ENCODE results near the gene SLC12A9.

The SLC12A9 gene

DNA sequence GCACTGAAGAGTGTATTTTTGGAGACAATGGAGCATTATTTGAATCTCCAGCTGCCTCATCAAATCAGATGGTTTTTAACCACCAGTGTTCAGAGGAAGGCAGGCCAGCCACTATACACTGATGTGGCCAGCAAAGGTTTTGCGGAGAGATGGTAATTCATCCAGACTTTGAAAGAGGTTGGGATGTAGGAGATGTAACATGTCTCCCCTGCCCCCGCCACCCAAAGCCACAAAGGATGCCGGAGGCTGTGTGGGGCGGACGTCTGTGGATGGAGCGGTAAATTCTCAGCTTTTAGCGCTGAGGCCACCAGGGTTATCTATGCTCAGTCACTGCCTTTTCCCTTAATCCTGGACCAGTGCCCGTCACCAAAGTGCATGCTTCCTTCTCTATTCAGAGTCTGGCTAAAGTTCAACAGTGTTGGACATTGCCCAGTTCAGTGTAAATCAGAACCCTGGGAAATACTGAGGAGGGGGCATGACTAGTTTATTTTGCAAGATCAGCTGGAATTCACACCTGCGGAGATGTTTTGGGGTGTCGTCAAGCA lies 11.0 kb downstream of the SLC12A9 start:
- DNase-seq (ENCODE audit: low spot score), result no peak

DNA sequence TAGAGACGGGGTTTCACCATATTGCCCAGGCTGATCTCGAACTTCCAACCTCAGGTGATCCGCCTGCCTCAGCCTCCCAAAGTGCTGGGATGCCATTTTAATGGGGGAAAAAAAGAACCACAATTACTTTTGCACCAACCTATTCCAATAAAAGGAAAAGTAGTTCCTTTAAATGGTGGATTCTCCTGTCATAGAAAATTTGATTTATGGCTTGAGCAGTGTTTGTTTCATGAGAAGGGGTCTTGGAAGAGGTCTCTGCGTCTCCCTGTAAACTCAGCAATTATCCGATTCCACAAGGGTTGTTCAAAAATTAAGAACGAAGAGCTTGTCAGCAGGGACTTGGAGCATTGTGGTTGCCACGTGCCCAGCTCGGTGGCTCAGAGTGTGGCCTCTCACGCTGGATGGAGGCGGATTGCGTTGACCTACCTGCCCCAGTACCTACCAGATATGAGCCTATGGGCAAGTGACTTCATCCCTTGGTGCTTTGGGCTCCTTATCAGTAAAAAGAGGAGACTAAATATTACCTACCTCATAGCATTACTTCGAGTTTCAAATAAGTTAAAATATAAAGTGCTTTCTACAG lies 11.8 kb downstream of the SLC12A9 start:
- DNase-seq (ENCODE audit: low spot score), result no peak

DNA sequence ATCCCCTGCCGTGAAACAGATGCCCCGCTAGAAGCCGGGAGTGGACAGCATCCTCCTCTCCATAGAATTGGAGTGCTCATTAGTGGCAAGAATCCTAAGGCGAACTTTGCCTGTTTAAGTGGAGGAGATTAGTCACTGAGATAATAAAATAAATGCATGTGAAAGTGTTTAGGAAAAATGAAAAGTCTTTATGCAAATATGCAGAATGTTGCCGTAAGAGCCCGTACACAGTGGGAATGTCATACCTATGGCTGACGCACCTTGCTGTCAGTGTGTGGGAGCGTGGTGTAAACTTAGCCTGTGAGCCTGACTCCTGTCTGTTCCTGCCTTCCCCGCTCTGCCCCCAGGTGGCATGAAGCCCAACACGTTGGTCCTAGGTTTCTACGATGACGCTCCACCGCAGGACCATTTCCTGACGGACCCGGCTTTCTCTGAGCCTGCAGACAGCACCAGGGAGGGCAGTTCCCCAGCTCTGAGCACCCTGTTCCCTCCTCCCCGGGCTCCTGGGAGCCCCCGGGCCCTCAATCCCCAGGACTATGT lies 12.9 kb downstream of the SLC12A9 start:
- no peak for DNase-seq (ENCODE audit: low spot score)

DNA sequence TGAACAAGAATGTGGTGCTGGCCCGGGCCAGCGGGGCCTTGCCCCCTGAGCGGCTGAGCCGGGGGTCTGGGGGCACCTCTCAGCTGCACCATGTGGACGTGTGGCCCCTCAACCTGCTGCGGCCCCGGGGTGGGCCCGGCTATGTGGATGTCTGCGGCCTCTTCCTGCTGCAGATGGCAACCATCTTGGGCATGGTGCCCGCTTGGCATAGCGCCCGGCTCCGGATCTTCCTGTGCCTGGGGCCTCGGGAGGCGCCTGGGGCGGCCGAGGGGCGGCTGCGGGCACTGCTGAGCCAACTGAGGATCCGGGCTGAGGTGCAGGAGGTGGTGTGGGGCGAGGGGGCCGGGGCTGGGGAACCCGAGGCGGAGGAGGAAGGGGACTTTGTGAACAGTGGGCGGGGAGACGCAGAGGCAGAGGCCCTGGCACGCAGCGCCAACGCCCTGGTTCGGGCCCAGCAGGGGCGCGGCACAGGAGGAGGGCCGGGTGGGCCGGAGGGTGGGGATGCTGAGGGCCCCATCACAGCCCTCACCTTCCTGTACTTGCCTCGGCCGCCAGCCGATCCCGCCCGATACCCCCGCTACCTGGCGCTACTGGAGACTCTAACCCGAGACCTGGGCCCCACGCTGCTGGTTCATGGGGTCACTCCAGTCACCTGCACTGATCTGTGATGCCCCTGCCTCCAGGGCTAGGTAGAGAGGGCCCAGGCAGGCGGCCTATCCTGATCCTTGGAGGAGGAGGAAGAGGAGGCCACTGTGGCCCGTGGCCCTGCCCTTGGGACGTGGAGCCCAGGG lies 13.6 kb downstream of the SLC12A9 start:
- no peak for DNase-seq (ENCODE audit: low spot score)

DNA sequence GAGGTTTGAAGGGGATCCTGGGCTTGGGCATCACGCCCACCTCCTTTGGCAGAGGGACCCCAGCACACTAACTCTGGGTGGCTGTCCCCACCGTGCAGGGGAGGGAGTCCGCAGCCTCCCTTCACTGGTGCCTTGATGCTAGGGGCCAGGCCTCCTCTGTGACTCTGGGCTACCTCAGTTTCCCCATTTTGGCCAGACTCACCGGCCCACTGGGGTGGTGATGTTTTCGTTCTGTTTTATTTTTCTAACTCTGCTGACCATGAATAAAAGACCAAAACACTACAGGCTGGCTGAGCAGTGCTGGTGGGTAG lies 14.2 kb downstream of the SLC12A9 start:
- DNase-seq (ENCODE audit: low spot score), result no peak

DNA sequence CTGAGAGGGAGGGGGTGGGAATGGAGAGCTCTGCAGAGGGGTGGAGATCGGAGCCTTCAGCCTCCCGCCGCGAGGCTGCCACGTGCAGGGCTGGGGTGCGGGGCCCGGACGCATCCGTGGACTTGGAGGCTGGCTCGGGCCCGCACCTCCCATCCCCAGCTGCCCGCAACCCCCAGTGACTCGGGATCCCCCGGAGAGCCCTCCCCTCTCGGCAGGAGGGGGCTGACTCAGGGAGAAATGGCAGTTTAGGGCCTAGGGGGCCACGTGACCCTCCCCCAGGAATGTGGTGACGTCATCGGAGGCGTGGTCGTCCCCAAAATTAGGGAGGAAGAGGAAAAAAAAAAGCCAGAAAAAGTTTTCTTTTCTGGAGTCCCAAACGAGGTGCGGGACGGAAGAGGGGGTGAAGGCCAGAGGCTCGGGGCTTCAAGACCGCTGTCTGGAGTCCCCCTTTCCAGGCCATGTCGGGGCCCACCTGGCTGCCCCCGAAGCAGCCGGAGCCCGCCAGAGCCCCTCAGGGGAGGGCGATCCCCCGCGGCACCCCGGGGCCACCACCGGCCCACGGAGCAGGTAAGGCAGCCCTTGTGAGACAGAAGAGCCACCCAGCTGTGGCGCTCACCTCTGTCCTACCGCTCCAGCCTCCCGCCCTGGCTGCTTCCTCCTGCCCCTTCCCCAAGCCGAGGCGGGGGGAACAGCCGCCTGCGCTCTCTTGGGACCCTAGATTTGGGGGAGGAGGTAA lies 14.7 kb downstream of the SLC12A9 start, which contains the start of gene TRIP6:
TSS of gene TRIP6 (plus strand) at position 348 of the 736 bp plus-strand sequence. CDS start at position 459, 111 bp downstream.
- peak; percentile 99 for DNase-seq (ENCODE audit: low spot score)

DNA sequence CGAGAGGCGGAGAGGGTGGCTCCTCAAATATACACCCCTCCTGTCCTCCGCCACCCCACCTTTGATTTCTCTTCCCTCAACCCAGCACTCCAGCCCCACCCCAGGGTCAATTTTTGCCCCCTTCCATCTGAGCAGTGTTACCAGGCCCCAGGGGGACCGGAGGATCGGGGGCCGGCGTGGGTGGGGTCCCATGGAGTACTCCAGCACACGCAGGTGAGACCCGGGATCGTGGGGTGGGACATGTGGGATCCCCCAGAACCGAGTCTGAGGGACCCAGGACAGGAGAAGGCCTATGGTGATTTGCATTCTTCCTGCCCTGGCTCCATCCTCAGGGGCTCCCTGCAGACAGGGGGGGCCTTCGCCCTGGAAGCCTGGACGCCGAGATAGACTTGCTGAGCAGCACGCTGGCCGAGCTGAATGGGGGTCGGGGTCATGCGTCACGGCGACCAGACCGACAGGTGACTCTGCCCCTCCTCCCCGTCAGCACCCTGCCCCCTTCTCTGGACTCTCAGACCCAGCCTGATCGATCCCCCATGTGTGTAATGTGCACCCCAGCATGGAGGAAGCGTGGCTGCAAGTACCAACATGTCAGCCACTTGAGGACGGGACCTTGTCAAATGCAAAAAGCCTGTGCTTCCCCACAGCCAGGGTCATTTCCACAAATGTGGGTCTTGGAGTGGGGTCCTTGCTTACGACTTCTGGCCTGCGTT lies 15.4 kb downstream of the SLC12A9 start:
- DNase-seq (ENCODE audit: low spot score), result no peak

DNA sequence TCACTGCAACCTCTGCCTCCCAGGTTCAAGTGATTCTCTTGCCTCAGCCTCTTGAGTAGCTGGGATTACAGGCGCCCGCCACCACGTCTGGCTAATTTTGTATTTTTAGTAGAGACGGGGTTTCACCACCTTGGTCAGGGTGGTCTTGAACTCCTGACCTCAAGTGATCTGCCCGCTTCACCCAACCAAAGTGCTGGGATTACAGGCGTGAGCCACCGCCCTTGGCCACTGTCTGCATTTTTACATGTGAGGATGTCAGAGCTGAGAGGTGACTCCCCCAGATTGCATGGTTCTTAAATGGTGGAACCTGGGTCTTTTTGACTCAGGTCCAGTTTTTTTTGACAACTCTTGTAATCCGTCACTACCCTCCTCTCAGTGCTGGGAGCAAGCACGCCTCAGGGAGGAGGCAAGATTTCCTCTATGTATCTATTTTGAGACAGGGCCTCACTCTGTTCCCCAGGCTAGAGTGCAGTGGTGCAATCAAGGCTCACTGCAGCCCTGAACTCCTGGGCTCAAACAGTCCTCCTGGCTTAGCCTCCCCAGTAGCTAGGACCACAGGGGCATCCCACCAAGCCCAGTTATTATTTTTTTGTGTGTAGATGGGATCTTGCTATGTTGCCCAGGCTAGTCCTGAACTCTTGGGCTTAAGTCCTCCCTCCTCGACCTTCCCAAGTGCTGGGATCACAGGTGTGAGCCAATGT lies 21.2 kb downstream of the SLC12A9 start:
- no peak for DNase-seq (ENCODE audit: low spot score)

DNA sequence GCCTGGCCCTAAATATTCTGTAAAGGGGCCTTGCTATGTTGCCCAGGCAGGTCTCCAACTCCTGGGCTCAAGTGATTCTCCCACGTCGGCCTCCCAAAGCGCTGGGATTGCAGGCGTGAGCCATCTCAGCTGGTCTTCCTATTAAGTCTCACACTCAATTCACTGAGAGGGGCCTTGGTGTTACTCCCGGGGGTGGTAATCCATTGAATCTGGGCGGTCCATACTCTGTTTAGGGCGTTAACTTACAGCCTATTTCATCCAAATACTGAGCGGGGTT lies 21.7 kb downstream of the SLC12A9 start:
- no peak for DNase-seq (ENCODE audit: low spot score)

DNA sequence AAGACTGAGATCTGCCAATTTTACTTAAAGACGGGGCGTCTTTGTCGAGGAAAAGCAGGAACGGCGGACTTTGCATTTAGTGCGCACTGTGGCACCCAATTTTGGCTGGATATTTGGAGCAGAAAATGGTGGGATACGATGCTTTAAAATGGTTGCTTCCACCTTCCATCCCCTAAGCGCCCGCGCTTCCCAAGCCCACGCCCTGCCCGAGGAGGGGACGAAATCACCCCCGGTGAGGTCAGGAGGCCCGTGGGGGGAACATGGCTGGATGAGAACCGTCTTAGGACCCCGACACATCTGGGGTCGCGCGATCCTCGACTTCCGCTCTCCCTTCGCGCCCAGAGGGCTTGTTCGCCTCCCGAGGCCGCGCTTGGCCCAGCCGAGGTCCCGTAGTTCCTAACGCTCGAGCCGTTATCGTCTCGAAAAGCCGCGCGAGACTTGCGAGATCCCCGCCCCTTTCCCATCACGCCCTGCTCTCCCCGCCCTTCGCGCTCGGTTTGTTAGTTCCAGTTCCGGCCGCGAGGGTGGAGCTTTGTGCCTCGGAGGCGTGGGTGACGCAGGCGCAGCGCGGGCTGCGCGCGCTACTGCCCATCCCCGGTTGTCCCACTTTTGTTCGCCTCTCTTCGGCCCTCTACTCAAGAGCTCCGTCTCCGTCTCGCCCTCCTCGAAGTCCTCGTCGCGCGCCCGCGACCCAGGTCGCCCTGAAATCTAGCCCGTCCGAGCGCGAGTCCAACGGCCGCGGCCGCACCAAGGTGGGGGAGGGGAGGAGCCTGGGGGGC lies 22.3 kb downstream of the SLC12A9 start, which contains the start of gene SRRT:
TSS of gene SRRT (plus strand) at position 527 of the 779 bp plus-strand sequence. CDS start 488 bp downstream, outside the sequence.
- peak; percentile 99 for DNase-seq (ENCODE audit: low spot score)

DNA sequence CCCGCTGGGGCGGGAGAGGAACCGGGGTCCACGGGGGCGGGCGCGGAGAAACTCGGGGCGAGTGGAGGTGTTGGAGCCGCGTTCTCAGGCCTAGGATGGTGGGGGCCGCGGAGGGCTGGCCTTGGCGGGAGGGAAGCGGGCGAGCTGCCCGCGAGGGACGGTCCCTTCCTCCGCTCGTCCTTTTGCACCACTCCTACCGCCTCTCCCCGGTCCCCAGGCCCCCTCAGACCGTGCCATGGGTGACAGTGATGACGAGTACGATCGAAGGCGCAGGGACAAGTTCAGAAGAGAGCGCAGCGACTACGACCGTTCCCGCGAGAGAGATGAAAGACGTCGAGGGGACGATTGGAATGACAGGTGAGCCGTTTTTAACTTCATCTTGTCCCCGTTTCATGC lies 22.8 kb downstream of the SLC12A9 start:
- peak; percentile 55 for DNase-seq (ENCODE audit: low spot score)

DNA sequence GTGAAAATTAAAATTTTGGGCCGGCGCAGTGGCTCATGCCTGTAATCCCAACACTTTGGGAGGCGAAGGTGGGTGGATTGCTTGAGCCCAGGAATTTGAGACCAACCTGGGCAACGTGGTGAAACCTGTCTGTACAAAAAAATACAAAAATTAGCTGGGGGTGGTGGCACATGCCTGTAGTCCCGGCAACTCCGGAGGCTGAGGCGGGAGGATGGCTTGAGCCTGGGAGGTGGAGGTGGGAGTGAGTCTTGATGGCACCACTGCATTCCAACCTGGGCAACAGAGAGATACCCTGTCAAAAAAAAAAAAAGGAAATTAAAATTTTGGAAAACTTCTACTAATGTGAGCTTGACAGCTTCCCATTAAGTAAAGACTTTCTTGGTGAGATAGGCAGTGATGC lies 25.5 kb downstream of the SLC12A9 start:
- DNase-seq (ENCODE audit: low spot score), result no peak

DNA sequence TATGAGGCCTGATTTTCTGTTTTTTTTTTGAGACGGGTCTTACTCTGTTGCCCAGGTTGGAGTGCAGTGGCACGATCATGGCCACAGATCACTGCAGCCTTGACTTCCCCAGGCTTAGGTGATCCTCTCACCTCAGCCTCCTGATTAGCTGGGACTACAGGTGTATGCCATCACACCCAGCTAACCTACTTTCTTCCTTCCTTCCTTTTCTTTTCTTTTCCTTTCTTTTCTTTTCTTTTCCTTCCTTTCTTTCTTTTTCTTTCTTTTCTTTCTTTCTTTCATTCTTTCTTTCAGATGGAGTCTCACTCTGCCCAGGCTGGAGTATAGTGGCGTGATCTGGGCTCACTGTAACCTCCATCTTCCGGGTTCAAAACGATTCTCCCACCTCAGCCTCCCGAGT lies 26.2 kb downstream of the SLC12A9 start:
- DNase-seq (ENCODE audit: low spot score), result no peak

DNA sequence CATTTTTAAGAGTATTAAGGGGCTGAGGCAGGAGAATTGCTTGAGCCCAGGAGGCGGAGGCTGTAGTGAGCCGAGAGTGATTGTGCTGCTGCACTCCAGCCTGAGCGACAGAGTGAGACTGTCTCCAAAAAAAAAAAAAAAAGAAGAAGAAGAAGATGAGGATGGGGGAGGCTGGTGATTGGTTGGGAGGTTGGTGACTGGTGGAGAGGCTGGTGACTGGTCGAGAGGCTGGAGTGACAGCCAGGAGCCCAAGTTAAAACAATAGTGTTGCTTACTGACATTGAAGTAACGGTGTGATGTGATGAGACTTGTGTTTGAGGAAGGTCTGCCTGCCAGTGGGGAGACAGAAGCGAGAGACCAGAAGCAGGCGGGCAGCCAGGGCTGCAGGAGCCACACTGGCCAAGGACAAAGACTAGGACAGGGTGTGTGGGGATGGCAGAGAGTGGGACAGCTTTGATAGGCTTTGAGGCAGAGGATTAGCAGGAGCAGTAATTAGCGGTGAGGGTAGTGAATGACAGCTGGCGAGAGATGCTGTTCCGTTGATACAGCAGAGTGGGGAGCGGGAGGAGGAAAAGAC lies 27.3 kb downstream of the SLC12A9 start:
- no peak for DNase-seq (ENCODE audit: low spot score)

DNA sequence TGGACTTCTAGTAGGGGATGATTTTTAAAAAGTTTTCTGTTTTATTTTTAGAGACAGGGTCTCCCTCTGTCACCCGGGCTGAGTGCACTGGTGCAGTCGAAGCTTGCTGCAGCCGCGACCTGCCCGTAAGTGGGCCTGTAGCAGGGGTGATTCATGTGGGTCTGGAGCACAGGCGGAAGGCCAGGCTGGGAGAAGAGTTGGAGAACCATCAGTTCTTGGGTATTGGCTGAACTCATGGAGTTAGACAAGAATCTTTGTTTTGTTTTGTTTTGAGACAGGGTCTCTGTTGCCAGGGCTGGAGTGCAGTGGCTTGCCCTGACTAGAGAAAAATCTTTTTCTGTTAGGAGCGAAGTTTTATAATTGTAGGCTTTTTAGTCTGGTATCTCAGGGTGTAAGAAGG lies 28.1 kb downstream of the SLC12A9 start:
- DNase-seq (ENCODE audit: low spot score), result no peak

DNA sequence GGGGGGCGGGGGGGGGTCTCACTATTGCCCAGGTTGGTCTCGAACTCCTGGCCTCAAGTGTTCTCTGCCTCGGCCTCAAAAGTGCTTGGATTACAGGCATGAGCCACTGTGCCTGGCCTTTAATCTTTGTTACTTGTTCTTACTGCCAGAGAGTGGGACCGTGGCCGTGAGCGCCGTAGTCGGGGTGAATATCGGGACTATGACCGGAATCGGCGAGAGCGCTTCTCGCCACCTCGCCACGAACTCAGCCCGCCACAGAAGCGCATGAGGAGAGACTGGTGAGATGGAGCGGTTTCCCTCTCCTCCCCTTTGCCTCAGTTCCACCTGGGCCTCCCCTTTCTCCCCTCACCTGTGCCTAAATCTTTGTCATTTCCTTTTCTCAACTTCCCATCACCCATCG lies 28.6 kb downstream of the SLC12A9 start:
- no peak for DNase-seq (ENCODE audit: low spot score)

DNA sequence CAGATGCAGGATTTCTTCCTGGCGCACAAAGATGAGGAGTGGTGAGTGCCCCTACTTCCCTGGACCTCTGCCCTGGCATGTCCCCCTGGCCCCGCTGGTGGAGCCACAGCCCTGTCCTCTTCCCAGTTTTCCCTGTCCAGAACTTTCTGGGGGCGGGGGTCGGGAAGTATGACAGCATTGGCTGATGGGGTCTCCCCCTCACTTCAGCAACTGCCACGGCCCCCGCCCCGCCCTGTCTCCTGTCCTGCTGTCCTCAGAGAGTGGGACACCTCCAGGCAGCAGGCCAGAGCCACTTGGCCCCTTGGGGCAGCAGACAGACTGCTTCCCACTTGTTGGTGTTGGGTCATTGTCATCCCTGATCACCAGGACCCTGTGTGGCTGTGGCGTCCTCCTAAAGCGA lies 29.7 kb downstream of the SLC12A9 start:
- no peak for DNase-seq (ENCODE audit: low spot score)

DNA sequence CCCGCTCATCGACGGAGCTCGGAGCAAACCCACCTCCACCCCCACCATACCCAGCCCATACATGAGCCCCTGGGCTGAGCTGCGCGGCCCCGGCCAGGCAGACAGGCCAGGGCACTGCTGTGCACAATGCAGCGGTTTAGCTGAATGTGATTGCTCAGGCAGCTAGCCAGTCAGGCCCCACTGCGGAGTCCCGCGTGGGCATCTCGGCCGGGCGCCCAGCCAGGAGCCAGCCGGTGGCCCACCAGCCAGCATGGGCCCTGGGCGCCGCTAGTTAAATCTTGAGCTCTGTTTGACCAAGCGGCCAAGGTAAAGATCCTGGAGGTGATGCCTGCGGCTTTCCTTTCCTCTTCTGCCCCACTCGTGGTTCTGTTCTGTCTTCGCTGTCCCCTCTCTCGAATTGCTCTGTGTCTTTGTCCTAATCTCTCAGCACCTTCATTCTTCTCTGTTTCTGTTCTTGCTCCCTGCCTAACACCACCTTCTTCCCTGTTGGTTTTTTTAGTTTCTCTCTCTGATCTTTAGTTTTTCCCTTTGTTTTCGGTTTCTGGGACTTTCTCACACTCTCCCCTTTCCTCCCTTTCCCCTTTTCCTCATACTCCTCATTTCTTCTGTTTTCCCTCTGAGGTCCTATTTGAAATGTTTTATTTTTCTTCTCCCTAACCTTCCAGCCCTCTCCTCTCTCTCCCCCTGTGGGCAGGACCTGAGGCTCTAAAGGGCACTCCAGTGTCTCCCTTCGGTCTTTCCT lies 30.4 kb downstream of the SLC12A9 start:
- DNase-seq (ENCODE audit: low spot score), result no peak

DNA sequence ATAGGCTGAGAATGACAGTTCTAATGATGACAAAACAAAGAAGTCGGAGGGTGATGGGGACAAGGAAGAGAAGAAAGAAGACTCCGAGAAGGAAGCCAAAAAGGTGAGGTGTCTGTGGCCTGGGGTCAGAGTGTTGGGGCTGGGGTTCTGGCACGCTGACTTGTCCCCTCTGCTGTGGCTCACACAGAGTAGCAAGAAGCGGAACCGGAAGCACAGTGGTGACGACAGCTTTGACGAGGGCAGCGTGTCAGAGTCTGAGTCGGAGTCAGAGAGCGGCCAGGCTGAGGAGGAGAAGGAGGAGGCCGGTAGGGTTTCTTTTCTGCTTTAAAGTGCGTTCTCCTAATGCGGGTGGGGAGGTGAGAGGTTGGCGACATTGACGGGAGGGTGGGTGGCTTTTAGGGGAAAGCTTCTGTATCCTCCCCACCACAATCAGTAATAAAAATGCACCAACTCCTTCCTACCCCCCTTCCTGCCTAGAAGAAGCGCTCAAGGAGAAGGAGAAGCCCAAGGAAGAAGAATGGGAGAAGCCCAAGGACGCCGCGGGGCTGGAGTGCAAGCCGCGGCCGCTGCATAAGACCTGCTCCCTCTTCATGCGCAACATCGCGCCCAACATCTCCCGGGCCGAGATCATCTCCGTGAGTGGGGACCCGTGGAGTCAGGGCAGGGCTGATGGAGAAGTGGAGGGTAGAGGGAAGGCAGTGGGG lies 32.4 kb downstream of the SLC12A9 start:
- no peak for DNase-seq (ENCODE audit: low spot score)
